GM21723 (cell line): ENCODE results near the gene OR6J1.
"Not testable (repeated sequence)": the region's sequence is repeated elsewhere in the genome, so short reads cannot be mapped to it uniquely, and the experiment has no call there.

Source experiments
- ATAC-seq: cut with Tn5 transposase; IDR thresholded peaks from one replicate; pipeline ENCODE4 v1.9.1; 2021; ENCODE audit warnings: mild to moderate bottlenecking, moderate library complexity; ENCODE audit not compliant: unreplicated experiment

Gene OR6J1

DNA sequence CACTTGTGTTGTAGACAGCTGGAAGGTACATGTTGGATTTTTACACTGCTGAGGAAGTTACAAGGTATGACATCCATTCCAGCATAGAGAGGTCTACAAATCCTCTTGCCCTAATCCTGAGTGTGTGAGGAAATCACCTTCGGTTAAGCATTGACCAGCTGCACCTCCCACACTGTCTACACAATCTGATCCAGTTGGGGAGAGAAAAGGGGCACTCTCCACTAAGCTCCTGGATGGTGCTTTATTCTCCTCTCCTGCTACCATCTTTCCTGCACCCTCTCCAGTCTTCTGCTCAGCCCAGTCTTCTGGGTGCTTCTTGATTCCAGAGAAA is at the start of gene OR6J1:
TSS of gene OR6J1 (minus strand) at position 48 of the 331 bp plus-strand sequence. CDS start 9,541 bp downstream, outside the sequence.
- ATAC-seq: no peak

DNA sequence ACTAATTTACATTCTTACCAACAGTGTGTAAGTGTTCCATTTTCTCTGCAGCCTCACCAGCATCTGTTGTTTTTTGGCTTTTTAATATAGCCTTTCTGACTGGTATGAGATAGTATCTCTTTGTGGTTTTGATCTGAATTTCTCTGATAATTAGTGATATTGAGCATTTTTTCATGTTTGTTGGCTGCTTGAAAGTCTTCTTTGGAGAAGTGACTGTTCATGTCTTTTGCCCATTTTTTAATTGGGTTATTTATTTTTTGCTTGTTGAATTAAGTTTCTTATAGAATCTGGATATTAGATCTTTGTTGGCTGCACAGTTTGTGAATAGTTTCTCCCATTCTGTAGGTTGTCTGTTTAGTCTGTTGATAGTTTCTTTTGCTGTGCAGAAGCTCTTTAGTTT is 48.0 kb upstream of the OR6J1 start:
- ATAC-seq: no peak

DNA sequence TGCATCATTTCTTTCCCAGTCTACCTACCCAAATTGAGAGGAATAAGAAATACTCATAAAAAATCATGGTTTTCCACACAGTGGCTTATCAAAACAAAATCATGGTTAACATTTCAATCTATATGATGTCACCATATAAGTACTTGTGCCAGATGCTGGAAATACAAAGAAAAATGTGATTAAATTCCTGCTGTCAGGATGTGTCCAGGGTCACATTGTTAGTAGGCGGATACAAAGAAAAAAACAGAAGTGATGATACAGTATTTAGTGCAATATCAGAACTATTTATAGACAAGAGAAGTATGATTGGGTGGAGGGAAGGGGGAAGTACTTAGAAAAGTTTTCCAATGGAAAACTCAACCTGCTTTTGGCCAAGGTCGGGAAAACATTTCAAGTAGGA is 47.0 kb upstream of the OR6J1 start:
- no peak for ATAC-seq

DNA sequence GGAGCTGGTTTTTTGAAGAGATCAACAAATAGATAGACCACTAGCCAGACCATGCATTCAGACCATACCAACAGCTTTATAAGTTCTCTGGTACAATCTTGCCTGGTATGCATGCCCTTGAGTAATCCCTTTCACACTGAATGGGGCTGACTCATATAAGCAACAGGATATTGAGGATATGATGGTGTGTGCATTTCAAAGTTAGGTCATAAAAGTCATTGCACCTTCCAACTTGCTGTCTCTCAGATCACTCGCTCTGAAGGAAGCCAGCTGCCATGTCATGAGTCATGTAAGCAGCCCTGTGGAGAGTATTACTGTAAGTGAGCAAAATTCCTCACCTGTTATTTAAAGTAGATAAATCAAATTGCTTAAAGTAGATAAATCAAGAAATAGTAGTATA is 45.0 kb upstream of the OR6J1 start:
- no peak for ATAC-seq

DNA sequence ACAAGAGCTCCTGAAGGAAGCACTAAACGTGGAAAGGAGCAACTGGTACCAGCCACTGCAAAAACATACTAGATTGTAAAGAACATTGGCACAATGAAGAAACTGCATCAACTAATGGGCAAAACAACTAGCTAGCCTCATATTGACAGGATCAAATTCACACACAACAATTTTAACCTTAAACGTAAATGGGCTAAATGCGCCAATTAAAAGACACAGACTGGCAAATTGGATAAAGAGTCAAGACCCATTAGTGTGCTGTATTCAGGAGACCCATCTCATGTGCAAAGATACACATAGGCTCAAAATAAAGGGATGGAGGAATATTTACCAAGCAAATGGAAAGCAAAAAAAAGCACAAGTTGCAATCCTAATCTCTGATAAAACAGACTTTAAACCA is 43.8 kb upstream of the OR6J1 start:
- not testable (repeated sequence) for ATAC-seq

DNA sequence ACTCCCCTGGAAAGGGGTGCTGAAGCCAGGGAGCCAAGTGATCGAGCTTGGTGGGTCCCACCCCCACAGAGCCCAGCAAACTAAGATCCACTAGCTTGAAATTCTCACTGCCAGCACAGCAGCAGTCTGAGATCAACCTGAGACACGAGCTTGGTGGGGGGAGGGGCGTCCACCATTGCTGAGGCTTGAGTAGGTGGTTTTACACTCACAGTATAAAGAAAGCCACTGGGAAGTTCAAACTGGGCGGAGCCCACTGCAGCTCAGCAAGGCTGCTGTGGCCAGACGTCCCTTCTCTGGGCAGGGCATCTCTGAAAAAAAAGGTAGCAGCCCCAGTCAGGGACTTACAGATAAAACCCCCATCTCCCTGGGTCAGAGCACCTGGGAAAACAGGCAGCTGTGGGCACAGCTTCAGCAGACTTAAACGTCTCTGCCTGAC is 42.0 kb upstream of the OR6J1 start:
- ATAC-seq: not testable (repeated sequence)

DNA sequence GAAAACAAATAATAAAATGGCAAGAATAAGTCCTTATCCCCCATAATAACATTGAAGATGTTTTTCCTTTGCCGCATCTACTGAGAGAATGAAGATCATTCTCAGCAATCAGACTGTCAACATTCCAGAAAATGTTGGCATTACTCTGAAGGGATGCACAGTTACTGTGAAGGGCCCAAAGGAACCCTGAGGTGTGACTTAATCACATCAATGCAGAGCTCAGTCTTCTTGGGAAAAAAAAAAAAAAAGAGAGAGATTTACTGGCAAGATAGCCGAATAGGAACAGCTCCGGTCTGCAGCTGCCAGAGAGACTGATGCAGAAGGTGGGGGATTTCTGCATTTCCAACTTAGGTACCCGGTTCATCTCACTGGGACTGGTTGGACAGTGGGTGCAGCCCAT is 41.3 kb upstream of the OR6J1 start:
- no peak for ATAC-seq

DNA sequence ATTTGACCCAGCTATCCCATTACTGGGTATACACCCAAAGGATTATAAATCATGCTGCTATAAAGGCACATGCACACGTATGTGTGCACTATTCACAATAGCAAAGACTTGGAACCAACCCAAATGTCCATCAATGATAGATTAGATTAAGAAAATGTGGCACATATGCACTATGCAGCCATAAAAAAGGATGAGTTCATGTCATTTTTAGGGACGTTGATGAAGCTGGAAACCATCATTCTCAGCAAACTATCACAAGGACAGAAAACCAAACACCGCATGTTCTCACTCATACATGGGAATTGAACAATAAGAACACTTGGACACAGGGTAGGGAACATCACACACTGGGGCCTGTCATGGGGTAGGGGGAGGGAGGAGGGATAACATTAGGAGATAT is 39.3 kb upstream of the OR6J1 start:
- ATAC-seq: not testable (repeated sequence)

DNA sequence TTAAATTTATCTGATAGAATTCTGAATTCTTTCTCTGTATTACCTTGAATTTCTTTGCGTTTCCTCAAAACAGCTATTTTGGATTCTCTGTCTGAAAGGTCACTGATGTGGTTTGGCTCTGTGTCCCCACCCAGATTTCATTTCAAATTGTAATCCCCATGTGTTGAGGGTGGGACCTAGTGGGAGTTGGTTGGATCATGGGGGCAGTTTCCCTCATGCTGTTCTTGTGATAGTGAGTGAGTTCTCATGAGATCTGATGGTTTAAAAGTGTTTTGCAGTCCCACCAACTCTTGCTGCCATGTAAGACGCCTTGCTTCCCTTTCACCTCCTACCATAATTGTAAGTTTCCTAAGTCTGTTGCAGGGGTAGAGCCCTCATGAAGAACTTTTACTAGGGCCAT is 34.1 kb upstream of the OR6J1 start:
- no peak for ATAC-seq

DNA sequence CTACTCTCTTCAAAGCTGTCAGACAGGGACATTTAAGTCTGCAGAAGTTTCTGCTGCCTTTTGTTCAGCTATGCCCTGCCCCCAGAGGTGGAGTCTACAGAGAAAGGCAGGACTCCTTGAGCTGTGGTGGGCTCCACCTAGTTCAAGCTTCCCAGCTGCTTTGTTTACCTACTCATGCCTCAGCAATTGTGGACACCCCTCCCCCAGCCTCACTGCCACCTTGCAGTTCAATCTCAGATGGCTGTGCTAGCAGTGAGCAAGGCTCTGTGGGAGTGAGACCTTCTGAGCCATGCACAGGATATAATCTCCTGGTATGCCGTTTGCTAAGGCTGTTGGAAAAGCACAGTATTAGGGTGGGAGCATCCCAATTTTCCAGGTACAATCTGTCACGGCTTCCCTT is 33.4 kb upstream of the OR6J1 start:
- not testable (repeated sequence) for ATAC-seq

DNA sequence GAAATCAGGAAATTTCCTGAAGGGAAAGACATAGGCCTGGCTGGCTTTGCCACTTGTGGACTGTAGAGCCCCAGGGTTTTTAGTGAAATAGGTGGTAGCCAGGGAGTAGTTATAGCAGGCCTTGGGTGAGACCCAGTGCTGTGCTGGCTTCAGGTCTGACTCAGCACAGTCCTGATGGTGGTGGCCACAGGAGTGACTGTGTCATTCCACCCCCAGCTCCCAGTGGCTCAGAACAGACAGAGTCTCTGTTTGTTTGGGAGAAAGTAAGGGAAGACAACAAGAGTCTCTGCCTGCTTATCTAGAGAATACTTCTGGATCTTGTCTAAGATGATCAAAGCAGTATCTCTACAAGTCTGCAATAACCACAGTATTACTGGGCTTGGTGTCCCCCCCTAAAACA is 27.5 kb upstream of the OR6J1 start:
- ATAC-seq: no peak

DNA sequence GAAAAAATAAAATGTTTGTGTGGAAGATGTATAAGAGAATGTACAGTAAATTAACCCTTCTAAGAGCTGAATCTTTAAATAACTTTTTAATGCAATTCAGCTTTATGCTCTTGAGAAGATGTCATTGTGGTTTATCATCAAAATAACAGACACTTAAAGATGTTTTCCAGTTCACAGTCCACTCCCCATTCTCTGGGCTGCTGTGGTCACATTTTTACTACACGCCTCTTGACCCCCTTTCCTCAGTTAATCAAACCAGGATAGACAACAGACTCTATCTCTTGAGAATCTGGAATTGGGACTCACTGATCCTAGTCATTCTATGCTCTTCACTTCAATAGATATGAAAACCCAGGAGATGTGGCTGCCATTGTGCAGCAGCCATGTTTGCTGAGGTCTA is 24.7 kb upstream of the OR6J1 start:
- ATAC-seq: no peak

DNA sequence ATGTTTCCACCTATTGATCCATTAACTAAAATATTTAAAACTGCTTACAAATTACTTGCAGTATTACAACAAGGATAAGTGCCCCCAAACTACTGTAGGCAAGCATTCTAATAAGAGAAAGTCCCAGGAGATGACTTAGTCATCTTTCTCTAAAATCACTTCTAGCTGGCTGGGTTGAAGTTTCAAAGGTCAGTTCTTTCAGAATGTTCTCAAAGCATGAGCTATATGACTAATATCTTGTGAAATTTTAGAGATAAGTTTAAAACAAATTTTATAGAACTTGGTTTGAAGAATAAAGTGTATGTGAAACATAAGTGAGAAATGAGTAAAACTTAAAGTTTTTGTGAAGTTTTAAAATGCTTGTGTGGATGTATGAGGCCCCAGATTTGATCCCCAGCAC is 24.3 kb upstream of the OR6J1 start:
- no peak for ATAC-seq

DNA sequence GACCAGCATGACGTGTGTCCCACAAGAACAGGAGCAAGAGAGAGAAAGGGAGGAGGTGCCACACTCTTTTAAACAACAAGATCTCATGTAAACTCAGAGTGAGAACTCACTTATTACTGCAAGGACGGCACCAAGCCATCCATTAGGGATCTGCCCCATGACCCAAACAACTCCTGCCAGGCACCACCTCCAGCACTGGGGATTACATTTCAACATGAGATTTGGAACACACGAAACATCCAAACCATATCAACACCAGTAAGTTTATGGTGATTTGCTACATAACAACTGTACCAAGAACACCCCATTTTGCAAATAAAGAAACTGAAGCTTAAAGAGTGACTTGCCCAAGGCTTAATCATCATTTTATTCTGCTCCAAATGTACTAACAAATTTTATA is 23.7 kb upstream of the OR6J1 start:
- ATAC-seq: no peak

DNA sequence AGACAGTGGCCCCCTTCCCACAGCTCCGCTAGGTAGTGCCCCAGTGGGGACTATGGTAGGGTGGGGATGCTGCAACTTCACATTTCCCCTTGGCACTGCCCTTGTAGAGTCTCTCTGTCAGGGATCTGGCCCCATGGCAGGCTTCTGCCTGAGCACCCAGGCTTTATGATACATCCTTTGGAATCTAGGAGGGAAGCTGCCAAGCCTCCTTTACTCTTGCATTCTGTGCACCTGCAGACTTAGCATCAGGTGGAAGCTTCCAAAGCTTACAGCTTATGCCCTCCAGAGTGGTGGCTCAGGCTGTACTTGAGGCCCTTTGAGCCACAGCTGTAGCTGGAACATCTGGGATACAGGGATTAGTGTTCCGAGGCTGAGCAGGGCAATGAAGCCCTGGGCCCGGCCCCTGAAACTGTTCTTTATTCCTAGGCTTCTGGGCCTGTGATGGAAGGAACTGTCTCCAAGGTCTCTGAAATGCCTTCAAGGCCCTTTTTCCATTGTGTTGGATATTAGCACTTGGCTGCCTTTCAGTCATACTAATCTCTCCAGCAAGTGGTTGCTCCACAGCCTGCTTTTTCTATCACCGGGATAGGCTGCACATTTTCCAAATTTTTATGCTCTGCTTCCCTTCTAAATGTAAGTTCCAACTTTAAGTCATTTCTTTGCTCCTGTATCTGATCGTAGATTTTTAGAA is 22.2 kb upstream of the OR6J1 start:
- no peak for ATAC-seq

DNA sequence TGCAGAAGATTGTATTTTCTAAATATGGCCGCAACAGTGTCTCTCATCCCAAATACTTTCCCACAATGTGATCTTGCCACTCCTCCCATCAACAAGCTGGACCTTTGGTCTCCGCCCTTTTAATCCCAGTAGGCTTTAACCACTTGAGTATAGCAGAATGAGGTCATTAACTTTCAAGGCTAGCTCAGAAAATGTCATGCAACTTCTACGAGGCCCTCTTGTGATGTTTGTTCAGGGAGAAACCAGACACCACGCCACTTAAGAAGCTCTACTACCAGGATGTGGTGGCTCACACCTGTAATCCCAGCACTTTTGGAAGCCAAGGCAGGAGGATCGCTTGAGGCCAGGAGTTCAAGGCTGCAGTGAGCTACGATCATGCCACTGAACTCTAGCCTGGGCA is 20.1 kb upstream of the OR6J1 start:
- no peak for ATAC-seq

DNA sequence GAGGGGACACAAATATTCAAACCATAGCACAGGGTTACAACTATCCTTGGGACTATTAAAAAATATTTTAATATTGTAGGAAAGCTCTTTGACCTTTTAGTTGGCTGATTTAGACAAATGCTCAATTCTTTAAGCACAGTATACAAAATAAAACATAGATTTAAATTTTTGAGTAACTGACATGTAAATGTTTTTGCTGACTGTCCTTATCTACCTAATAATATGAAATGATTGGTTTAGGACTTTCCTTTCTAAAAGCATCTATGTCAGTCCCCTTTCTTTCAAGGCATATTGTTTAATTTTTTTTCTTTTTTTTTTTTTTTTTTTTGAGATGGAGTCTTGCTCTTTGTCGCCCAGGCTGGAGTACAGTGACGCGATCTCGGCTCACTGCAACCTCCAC is 16.5 kb upstream of the OR6J1 start:
- no peak for ATAC-seq

DNA sequence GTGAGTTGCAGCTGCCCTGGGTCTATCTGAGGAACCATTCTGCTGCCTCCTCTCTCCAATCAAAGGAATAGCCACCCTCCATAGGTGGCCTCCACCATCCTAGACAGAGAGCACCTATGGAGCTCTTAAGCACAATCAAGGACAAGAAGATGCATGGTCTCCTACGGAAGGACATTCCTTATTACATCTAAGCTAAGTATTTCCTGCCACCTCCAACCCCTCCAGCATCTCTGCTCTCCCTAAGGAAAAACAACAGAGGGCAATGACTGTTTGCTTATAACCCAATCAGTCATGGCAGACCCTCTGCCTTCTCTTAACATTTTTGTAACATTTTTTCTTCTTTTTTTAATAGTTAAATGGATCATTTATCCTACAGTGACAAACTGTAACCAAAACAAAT is 14.8 kb upstream of the OR6J1 start:
- no peak for ATAC-seq

DNA sequence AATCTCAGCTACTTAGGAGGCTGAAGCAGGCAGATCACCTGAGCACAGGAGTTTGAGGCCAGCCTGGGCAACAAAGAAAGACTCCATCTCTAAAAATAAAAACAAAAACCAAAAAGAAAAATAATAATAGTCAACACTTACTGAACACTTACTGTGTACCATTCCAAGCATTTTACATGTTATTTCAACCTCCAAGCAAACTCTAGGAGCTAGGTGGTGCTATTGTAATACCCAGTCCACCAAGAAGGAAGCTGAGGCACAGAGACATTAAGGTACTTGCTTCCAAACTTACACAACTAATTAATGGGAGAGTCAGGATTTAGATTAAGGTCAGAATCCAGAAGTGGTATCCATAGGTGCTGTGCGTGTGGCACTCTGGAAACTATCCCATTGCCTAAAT is 13.7 kb upstream of the OR6J1 start:
- ATAC-seq: no peak

DNA sequence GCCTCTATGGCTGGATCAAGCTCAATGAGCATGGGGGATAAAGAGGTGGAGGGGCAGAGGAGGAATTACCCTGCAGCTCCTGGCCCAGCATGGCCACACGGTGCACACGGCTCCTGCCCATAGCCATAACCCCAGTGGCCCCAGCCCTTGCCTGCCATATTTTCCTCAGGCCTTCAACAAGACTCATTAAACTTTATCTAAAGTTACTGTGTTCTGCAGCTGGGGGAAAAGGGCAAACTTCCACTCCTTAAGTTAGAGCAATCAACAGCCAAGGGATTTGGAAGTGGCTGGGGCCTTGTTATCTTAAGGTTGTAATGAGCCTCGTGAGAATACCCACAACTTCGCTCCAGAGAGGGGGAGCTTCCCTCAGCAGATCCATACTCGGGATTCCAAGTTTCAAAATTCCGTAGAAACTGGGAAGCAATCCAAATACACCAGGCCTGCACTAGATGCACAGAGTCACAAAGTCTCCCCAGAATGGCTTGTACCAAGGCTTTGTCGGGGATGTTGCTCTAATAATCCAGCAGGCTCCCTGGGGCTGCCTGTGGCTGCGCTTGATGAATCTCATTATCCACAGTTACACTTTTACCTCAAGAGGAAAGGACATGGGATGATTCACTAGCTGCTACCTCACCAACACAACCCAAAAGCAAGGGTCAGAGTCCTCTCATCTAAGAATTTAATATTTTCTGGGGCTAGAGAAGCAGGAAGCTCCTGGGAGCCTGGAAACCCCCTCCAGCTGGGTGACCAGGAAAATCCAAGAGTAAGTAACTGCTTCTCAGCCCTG is 13.0 kb upstream of the OR6J1 start:
- ATAC-seq: no peak

DNA sequence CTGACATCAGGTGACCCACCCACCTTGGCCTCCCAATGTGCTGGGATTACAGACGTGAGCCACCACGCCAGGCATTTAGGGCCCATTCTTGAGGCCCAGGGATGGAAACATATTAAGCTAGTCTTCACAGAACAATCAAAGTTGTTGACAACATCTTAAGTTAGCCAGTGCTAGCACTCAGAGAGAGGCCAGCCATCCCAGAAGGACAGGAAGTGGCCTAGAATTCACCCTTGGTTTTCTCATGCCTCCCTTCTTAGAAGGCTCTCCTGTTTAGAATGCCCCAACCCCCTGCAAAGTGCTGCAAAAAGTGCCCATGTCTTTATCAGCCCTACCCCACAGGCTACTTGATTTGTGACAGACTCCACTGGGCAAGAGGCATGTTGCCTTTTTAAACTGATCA is 12.1 kb upstream of the OR6J1 start:
- no peak for ATAC-seq

DNA sequence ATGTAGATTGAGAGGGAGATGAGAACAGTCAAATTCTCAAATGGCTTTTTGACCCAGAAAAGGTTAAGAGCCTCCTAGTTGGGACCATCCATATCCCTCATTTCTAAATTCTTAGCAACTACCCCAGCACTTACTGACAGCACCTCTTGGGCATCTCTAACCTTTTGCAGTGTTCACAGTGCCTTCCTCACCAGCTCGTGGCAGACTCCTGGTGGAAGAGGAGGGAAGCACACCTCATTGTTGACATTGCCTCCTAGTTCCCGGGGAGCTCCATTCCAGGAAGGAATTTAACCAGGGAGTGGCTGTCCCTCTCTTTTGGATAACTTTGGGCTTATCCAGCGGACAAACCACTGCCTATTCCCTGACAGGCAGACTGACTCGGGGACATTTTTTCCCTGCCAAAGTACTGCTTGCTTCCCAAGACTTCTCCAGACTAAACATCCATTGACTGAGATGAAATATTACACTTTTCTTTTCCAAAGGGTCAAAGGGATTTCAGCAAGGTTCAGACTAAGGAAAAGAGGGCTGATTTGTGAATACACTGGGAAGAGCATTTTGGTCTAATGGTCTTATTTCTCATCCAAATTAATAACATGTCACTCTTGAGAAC is 9.0 kb upstream of the OR6J1 start:
- ATAC-seq: peak; percentile 53
